IPS DF 19.7 (cell line): Measurements from ENCODE around the gene IL13.
"Not testable (repeated sequence)": the region's sequence is repeated elsewhere in the genome, so short reads cannot be mapped to it uniquely, and the experiment has no call there.

Source experiments
- DNase-seq: peaks from one replicate; pipeline ENCODE4 v3.0.0-alpha.2; 2013; ENCODE audit warnings: low read depth, low spot score

IL13 gene

DNA sequence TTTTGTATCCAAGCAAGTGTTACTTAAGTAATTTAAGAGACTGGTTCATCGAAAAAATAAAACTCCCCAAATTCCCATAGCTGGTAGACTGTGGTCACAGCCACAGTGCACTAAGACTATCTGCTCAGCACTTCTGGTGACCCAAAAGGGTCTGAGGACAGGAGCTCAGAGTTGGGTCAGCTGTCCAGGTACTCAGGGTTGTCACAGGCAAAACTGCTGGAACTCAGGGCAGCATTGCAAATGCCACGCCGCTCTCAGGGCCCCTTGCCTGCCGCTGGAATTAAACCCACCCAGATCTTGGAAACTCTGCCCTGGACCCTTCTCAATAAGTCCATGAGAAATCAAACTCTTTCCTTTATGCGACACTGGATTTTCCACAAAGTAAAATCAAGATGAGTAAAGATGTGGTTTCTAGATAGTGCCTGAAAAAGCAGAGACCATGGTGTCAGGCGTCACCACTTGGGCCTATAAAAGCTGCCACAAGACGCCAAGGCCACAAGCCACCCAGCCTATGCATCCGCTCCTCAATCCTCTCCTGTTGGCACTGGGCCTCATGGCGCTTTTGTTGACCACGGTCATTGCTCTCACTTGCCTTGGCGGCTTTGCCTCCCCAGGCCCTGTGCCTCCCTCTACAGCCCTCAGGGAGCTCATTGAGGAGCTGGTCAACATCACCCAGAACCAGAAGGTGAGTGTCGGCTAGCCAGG lies at the start of gene IL13:
Gene IL13, plus strand, starts transcription at position 498 of the 705 bp plus-strand sequence. Its CDS starts 14 bp downstream, at position 512.
- no peak for DNase-seq

DNA sequence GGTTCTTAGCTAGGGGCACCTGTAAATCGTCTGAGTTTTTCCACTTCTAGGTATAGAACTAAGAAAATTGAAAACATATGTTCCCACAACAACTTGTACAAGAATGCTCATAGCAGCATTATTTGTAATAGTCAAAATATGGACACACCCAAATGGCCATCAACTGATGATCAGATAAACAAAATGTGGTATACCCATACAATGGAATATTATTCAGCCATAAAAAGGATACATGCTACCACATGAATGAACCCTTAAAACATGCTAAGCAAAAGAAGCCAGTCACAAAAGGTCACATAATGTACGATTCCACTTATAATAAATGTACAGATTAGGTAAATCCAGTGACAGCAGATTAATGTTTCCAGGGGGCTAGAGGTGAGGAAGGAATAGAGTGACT lies 46.0 kb upstream of the IL13 start:
- no peak for DNase-seq

DNA sequence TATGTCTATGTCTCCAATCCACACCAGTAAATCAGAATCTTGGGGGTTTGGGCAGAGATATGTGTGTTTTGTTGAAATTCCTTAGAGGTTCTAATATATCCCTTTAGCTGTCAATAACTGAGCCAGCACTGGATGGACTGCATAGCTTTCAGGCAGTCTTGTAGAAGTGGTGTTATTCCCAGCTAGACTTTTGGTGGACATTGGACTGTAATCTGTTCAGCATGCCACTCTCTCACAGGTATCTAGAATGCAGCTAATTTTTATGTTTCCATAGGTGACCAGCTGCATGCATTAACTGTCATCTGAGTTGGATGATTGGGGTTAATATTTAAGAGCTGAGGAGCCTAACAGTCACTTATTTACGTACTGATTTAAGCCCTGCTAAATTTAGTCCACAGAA lies 45.1 kb upstream of the IL13 start:
- DNase-seq = no peak

DNA sequence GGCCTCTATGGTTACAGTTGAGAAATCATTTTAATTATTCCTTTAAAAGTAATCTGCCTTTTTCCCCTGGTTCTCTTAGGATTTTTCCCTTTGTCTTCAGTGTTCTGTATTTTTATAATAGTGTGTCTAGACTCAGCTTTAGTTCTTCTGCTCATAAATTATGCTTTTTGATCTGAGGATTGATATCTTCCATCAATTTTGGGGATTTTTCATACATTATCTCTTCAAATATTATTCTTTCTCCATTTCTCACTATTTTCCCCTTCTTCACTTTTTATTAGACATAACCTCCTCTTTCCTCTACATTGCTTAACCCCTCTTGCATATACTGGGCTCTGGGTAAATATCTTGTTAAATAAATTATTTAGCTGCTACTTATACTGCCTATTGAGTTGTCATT lies 36.3 kb upstream of the IL13 start:
- no peak for DNase-seq

DNA sequence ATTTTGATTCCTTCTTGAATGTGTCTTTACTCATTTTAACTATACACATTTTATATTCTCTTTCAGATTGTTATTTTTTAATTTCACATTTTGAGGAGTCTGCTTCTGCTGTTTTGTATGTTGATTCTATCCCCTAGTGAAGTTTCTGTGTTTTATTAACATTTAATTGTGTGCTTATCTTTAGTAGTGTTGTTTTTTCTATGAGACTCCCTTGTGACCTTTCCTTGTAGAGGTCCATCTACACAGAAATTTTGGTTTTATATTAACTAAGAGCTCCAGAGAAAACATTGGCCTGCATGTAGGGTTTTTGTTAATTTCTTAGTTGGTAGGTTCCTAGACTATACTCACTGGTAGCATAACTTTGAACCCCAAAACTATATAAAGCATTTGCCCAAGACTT lies 35.4 kb upstream of the IL13 start:
- DNase-seq = no peak

GRCh38 chr5:132627470-132627869 lies 30.5 kb upstream of the IL13 start:
- no peak for DNase-seq

DNA sequence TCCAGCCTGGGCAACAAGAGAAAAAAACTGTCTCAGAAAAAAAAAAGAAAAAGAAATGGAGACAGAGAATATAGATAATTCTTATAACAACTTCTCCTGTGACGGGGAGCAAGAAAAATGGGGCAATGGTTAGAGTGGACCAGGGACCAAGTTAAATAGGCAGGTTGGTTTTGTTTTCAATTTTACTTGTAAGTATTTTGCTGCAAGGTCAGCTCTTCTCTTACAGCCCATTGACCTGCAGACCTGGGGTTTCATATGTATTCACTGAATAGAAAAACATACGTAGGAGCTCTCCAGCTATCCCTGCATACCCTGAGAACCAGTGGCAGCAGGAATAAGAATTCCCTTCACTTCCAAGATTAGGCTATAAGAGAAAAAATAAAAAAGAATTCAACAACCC lies 29.2 kb upstream of the IL13 start:
- no peak for DNase-seq

DNA sequence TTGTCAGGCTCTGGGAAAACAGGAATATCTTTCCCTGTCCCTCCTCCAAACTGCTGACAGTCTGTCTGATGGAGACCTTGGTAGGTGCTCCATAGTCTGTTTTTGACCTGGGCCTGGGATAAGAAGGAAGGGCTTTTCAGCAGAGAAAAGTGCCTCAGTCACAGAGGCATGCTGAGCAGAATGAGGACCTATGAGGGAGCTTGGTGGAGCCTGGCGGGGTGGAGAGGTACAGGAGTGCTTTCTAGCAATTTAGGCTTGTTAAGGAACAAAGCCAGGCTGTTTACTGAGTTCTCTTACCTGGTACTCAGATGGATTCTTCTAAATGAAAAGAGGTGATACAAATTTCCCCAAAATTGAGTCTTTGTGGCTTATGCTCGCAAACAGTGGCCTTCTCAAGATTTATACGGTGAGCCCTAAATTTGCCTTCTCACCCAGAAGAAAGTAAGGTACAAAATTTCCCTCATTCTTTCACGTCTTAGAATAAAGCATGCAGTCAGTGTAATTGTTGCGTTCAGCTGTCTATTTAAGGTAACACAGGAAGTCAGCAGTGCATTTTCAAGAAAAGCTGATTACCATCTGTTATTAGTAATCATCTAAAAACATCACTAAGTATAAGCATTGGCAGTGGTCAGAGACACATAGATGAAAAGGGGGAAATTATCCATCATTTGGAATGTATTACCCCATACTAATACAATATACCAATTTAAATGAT lies 28.6 kb upstream of the IL13 start:
- DNase-seq = no peak

- not testable (repeated sequence) for DNase-seq
These were observed 24.4 kb upstream of the IL13 start for GRCh38 chr5:132633587-132633986.

GRCh38 chr5:132635873-132636272 lies 22.1 kb upstream of the IL13 start:
- DNase-seq = no peak

- DNase-seq = no peak
These were observed 20.7 kb upstream of the IL13 start for GRCh38 chr5:132637241-132637640.

- DNase-seq = no peak
These were observed 18.3 kb upstream of the IL13 start for GRCh38 chr5:132639706-132640130.

GRCh38 chr5:132640613-132641012 lies 17.4 kb upstream of the IL13 start:
- DNase-seq = no peak

DNA sequence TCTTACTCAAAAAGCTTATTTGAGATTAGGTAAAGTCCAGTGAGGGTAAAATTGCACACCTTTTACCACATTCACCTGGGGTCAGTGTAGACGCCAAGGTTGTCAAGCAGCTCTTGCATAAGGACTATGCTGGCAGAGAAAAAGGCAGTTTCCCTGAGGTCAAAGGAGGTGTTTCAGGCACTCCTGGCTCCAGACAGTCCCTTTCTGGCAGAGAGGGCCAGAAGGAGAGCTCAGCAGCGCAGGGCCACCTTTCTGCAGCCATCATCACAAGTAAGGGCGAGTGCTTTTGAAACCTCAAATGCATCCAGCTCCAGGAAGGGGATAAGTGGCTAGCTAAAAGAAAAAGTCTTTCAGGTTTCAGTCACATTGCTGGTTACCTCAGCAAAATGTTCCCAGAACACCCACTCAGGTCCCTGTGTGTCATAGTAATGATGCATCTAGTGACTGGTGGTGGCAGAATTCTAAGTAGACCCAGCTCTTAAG lies 16.7 kb upstream of the IL13 start:
- DNase-seq = no peak

DNA sequence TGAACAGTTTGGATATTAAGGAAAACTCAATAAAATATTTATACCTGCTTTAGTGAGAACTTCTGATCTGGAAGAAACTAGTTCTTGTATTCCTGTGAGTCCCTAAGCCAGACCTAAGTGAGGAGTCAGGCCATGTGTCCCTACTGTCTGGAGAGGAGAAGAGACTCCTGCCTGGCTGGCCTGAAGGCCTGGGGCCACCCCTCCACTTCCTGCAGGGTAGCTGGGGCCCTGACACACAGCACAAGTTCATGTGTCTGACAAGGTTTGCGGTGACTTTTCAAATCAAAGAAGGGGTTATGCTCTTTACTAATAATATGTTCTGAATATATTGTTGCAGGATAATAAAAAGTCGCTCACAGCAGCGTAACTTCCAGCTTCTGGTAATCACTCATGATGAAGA lies 16.1 kb upstream of the IL13 start:
- DNase-seq = no peak

- no peak for DNase-seq
These were observed 13.8 kb upstream of the IL13 start for GRCh38 chr5:132644177-132644576.

DNA sequence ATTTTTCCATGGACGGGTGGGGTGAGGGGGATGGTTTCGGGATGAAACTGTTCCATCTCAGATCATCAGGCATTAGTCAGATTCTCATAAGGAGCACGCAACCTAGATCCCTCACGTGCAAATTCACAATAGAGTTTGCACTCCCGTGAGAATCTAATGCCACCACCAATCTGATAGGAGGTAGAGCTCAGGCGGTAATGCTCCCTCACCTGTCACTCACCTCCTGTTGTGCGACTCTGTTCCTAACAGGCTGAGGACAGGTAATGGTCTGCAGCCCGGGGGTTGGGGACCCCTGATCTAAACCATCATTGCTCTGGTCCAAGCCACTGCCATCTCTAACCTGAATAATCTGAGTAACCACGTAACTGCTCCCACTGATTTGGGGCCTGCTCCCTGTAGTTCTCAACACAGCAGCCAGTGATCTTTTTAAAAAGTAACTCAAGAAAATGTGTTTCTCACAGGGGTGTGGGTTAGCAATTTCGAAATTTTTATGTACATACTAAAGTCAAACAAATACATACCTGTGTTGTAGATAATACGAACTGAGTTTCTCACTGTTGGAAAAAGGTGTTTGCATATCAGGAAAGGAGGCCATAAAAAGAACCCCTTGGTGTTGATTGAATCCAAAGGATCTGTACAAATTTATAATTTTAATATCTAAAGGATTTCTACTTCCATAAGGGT lies 11.2 kb upstream of the IL13 start:
- DNase-seq = no peak

GRCh38 chr5:132647473-132647872 lies 10.5 kb upstream of the IL13 start:
- no peak for DNase-seq

GRCh38 chr5:132648355-132648754 lies 9.6 kb upstream of the IL13 start:
- DNase-seq = no peak

- no peak for DNase-seq
These were observed 6.0 kb upstream of the IL13 start for GRCh38 chr5:132651838-132652469.

- DNase-seq = no peak
These were observed 4.3 kb upstream of the IL13 start for GRCh38 chr5:132653716-132654115.
